Stomach smooth muscle (tissue), 2 donors: Measurements from ENCODE around the gene HHIPL1.

ENCODE experiments used
- H3K27ac ChIP-seq: one replicate; pipeline ENCODE4 v1.7.0; 2013; ENCODE audit warnings: mild to moderate bottlenecking, low read length, inconsistent platforms
- H3K27me3 ChIP-seq, 2 donors: one replicate each; pipeline ENCODE4 v1.7.0; 2013; ENCODE audit warnings: low read length in 2 of 2; ENCODE audit not compliant: insufficient read depth in 2 of 2, control insufficient read depth in 1 of 2
- H3K36me3 ChIP-seq, 2 donors: one replicate each; pipeline ENCODE4 v1.7.0; 2013; ENCODE audit warnings: low read length in 2 of 2; ENCODE audit not compliant: control insufficient read depth in 2 of 2, insufficient read depth in 2 of 2
- H3K4me1 ChIP-seq: one replicate; pipeline ENCODE4 v1.7.0; 2013; ENCODE audit warnings: low read length; ENCODE audit not compliant: control insufficient read depth, insufficient read depth
- H3K4me3 ChIP-seq, 2 donors: one replicate each; pipeline ENCODE4 v1.7.0; 2013; ENCODE audit warnings: low read length in 2 of 2
- H3K9ac ChIP-seq, 2 donors: one replicate each; pipeline ENCODE4 v1.7.0; 2013; ENCODE audit warnings: low read length in 2 of 2, mild to moderate bottlenecking in 1 of 2
- H3K9me3 ChIP-seq, 2 donors: one replicate each; pipeline ENCODE4 v1.7.0; 2013; ENCODE audit warnings: low read length in 2 of 2; ENCODE audit not compliant: control insufficient read depth in 2 of 2
- donor health status: healthy.
- donor health status: Pancreatic carcinoma.

The HHIPL1 gene

DNA sequence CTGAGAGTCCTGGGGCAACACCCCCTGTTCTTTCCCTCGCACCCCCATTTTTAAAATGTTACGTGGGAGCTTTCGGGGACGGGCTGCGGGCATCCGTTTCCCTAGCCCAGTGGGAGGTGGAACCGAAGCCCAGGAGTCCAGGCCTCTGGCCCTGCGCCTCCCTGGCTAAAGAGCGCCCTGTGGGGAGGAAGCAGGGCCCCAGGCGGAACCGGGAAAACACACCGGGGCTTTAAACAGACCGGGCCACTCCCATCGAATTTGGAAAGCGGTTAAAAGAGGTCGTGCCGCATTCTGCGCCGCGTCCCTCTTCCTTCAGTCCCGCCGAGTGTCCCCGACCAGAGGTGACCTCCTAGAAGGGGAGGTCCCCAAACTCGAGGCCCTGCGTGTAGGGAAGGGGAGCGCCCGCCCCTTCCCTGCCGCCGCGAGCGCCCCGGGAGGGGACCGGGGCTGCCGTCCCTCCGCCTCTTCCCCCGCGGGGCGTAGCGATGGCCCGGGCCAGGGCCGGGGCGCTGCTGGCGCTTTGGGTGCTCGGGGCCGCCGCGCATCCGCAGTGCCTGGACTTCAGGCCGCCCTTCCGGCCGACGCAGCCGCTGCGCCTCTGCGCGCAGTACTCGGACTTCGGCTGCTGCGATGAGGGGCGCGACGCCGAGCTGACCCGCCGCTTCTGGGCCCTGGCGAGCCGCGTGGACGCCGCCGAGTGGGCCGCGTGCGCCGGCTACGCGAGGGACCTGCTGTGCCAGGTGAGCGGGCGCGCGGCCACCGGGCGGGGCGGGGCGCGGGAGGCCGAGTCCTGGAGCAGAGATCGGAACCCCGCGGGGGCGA is at the start of gene HHIPL1:
TSS of gene HHIPL1 (plus strand) at position 407 of the 822 bp plus-strand sequence. CDS start at position 486, 79 bp downstream.
- peaks cover 15% of the 10 kb centered on the region for H3K4me1 ChIP-seq
- no peaks in the 10 kb centered on the region for H3K36me3 ChIP-seq
- no peak within 1 kb of the TSS for H3K27ac ChIP-seq
- H3K9me3 ChIP-seq = no peaks in the 10 kb centered on the region
- peak within 1 kb of the TSS; percentile 46 to 71 for H3K4me3 ChIP-seq
- peaks cover 0 to 4% of the 10 kb centered on the region in 2 donors for H3K27me3 ChIP-seq
- peak within 1 kb of the TSS; percentile 50 to 60 for H3K9ac ChIP-seq

DNA sequence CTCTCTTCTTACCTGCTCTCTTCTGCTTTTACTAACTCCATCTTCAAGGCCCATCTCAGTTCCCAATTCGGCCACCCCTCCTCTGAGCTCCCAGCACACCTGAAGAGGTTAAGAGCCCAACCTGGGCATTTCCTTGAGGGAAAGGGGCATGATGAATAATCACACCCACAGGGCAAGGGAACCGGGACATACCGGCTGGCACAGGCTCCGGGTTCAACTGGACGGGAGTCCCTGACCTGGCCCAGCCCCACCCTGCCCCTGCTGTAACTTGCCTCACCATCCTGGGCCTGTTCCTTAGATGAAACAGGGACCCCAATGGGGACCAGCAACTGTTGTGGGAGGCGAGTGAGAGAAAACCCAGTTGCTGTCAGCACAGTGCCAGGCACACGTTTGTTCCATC is 49.4 kb upstream of the HHIPL1 start:
- peaks cover 92% of the 10 kb centered on the region for H3K4me1 ChIP-seq
- H3K9me3 ChIP-seq = no peaks in the 10 kb centered on the region
- no peaks in the 10 kb centered on the region for H3K27me3 ChIP-seq
- H3K36me3 ChIP-seq = no peaks in the 10 kb centered on the region
- no peak overlapping the region for H3K9ac ChIP-seq
- no peak overlapping the region for H3K4me3 ChIP-seq
- H3K27ac ChIP-seq = peak overlapping the region; percentile 18

DNA sequence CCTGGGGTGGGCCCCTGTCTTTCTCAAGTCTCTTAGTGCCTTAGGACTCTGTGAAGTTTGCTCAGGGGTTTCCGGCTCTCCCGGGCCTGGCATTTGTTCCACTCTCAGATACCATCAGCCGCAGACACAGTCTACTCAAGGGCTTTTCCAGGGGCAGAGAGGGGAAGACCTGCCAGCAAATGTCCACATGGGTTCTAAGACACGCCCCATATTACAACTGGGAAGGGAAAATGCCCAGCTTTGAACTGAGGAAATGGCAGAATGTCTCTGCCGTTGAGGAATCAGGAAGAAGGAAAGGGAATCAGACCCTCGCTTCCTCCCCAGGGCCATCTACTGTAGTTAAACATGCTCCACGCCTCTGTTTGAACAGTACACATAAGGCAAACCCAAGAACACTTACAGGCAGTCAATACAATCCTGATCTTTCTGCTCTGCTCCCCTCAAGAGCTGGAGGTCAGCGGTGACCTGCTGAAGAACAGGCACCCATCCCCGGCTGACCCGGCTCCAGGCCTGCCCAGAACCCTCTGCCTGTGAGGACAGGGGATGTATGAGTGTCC is 48.8 kb upstream of the HHIPL1 start:
- Histone ChIP-seq H3K4me3 (peak overlapping the region in 1 of 2 donors; percentile 29), H3K9me3 (no peaks in the 10 kb centered on the region), H3K36me3 (no peaks in the 10 kb centered on the region), H3K27me3 (no peaks in the 10 kb centered on the region), H3K27ac (peak overlapping the region; percentile 18), H3K9ac (peak overlapping the region in 1 of 2 donors; percentile 51), H3K4me1 (peaks cover 92% of the 10 kb centered on the region)

DNA sequence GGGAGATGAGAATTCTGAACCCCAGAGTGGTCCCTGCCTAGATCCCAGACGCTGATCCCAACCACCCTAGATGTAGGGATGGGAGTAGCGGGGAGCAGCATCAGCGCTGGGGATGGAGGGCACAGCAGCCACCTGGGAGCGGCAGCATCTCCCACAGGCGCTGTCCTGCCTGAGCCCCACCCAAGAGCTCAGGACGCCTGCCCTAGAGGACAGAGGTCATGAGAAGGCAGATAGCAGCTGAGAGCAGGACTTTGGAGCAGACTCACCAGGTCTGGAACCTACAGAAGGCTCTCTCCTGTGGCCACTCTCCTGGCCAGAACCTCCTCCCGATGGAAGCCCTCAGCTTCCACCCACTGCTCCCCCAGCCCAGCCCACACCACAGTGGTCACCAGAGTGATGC is 48.2 kb upstream of the HHIPL1 start:
- H3K27ac ChIP-seq = peak overlapping the region; percentile 18
- peaks cover 93% of the 10 kb centered on the region for H3K4me1 ChIP-seq
- H3K9ac ChIP-seq = no peak overlapping the region

DNA sequence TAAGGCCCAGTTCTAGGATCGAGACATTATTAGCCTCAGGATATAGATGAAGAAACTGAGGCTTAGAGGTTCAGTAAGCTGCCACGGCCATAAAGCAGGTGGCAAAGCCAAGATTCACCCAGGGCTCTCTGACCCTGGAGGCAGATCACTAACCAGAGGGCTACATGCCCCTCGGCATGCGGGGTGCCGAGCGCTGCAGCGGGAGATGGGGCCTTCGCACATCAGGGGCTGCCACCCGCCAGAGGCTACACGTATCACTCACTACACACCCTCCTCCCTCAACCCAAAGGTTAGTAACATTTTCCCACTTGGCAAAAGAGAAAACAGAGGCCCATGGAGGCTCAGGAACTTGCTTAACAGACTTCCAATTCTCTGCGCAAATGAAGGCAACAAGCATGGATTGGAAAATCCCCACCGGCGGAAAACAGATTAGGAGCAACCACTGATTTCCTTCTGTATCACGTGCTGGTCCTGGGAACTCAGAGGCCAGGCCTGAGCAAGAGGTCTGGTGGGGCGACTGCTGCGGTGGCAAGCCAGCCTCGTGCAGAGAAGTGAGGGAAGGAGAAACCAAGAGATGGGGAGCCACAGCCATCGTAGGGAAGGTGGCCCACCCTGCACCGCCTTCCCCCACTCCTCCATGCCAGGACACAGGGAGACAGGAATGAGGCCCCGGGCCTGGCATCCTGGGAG is 46.9 kb upstream of the HHIPL1 start:
- Histone ChIP-seq H3K27me3 (no peaks in the 10 kb centered on the region), H3K9me3 (no peaks in the 10 kb centered on the region), H3K4me3 (no peak overlapping the region), H3K36me3 (no peaks in the 10 kb centered on the region), H3K27ac (peak overlapping the region; percentile 31), H3K9ac (peak overlapping the region in 1 of 2 donors; percentile 36), H3K4me1 (peaks cover 93% of the 10 kb centered on the region)

More for the DNA sequence above, 48.2 kb upstream of the HHIPL1 start:
- Histone ChIP-seq H3K36me3 (no peaks in the 10 kb centered on the region), H3K4me3 (no peak overlapping the region), H3K27me3 (no peaks in the 10 kb centered on the region), H3K9me3 (no peaks in the 10 kb centered on the region)

DNA sequence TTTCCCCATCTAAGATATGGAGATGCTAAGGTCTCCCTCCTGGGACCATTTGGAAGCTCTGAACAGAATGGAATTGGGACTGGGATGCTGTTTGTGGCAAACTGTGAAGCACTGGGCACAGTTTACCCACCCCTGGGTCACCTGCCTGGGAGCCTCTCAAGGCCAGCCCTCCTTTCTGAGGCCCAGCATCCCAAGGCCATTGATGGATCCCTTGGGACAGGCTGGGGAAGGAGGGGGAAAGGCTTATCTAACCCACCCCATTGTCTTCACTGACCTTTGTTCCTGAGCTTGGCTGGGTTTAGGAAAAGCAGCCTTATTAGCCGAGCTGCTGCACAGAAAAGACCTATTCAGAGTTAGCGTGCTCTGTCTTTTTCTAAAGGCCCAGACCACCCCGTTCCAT is 46.2 kb upstream of the HHIPL1 start:
- no peak overlapping the region for H3K4me3 ChIP-seq
- no peak overlapping the region for H3K27ac ChIP-seq
- no peaks in the 10 kb centered on the region for H3K36me3 ChIP-seq
- H3K27me3 ChIP-seq = no peaks in the 10 kb centered on the region
- H3K4me1 ChIP-seq = peaks cover 92% of the 10 kb centered on the region
- no peaks in the 10 kb centered on the region for H3K9me3 ChIP-seq
- H3K9ac ChIP-seq = peak overlapping the region in 1 of 2 donors; percentile 36

DNA sequence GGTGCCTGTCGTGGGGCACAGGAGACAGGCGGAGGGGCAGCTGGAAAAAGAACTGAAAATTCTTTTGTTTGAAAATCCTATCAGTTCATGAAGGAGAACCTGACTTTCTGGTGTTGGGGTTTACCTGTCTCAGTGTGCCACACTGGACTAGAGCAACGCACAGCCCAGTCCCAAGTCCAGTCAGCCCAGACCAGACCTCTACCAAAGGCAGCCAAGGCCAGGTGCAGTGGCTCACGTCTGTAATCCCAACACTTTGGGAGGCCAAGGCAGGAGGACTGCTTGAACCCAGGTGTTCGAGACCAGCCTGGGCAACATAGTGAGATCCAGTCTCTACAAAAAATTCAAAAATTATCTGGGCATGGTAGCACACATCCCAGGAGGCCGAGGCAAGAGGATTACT is 45.5 kb upstream of the HHIPL1 start:
- H3K27ac ChIP-seq = no peak overlapping the region
- H3K4me1 ChIP-seq = peaks cover 87% of the 10 kb centered on the region
- no peaks in the 10 kb centered on the region for H3K36me3 ChIP-seq
- H3K9me3 ChIP-seq = no peaks in the 10 kb centered on the region
- H3K9ac ChIP-seq = no peak overlapping the region
- peak overlapping the region in 1 of 2 donors; percentile 29 for H3K4me3 ChIP-seq
- no peaks in the 10 kb centered on the region for H3K27me3 ChIP-seq

DNA sequence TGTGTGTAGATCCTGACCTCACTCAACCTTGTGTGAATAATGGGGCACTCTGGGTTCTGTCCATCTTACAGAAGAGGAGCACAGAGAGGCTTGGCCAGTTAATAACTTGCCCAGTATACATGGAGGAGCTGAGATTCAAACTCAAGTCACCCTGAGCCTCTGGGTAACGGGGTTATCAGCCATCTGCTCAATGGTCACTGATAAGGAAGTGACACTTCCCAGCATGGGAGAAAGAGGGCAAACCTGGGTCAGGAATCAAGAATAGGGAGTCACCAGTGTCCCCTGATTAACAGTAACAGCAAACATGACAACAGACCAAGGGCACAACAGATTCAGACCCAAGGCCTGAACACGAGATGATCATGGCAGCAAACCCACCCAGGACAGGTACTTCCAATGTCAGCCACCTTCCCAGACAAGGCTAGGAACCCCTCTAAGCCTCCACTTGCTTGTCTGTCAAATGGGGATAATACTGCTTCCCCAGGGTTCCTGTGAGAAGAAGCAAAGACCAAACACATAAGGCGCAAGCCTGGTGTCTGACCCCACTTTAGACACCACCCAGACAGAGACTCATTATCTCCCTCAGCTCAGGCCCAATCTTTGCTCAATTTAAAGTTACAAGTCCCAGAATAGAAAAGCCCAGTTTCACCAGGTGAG is 44.6 kb upstream of the HHIPL1 start:
- H3K9me3 ChIP-seq = no peaks in the 10 kb centered on the region
- peak overlapping the region; percentile 67 to 83 for H3K4me3 ChIP-seq
- peak overlapping the region; percentile 77 for H3K27ac ChIP-seq
- H3K4me1 ChIP-seq = peaks cover 88% of the 10 kb centered on the region
- H3K27me3 ChIP-seq = no peaks in the 10 kb centered on the region
- no peaks in the 10 kb centered on the region for H3K36me3 ChIP-seq
- peak overlapping the region; percentile 21 to 50 for H3K9ac ChIP-seq

DNA sequence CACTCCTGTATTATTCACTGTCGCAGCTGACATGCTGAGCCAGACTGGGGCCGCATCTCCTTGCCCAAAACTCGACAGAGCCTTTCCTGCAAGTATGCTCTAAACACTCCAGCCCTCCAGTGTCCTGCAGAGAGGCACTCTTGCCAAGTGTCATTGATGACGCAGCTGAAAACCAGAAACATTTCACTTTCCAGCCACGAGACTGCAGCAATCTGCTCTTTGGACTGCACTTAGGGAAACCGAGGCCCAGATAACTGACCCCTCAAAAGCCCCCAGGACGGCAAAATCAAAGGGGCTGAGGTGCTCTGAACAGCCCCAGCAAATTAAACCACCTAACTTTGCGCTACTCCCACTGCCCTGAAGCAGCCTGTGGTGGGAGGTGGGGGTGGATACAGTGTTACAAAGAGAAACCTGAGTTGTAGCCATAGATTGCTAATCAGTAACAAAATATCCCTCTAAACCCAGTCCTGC is 43.5 kb upstream of the HHIPL1 start:
- no peaks in the 10 kb centered on the region for H3K27me3 ChIP-seq
- no peaks in the 10 kb centered on the region for H3K9me3 ChIP-seq
- peak overlapping the region; percentile 67 to 83 for H3K4me3 ChIP-seq
- peak overlapping the region; percentile 77 for H3K27ac ChIP-seq
- peaks cover 87% of the 10 kb centered on the region for H3K4me1 ChIP-seq
- peak overlapping the region; percentile 42 to 50 for H3K9ac ChIP-seq
- no peaks in the 10 kb centered on the region for H3K36me3 ChIP-seq

DNA sequence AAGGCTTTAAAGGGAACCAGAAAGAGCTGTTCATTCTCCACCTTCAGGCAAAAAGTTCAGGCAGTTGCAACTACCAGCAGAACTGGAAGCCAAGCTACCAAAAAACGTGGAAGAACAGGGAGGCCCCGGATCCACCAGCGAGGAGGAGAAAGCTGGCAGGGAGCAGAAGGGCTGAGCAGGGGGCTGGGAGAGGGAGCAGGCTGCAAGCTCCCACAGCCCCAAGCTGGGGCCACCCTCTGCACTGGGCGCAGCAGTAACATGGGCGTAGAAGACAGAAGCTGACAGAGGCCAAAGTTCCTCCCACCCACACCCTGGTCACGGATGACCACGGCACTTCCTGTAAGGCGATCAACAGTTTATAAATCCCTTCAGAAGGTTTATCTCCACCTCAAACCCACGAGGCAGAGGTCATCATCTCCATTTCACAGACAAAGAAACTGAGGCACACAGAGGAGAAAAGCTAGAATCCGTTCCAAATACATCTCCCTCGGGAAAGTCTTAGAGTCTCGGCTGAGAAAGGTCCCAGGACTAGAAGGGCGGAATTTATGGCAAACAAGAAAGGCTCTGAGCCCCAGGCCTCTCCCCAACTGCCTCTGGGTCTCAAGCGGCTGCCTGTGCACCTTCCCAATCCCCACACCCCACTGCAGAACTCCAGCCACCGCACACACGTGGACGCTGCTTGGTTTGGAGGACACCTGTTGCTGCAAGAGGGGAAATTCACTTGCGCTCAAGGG is 42.7 kb upstream of the HHIPL1 start:
- H3K9ac ChIP-seq = peak overlapping the region; percentile 50 to 69
- no peaks in the 10 kb centered on the region for H3K27me3 ChIP-seq
- H3K36me3 ChIP-seq = no peaks in the 10 kb centered on the region
- H3K4me1 ChIP-seq = peaks cover 79% of the 10 kb centered on the region
- H3K4me3 ChIP-seq = peak overlapping the region; percentile 67 to 83
- peak overlapping the region; percentile 77 for H3K27ac ChIP-seq
- H3K9me3 ChIP-seq = no peaks in the 10 kb centered on the region
